K562 (cell line): ENCODE measurements around the gene NMT2. TPM values are rescaled to one million over a fixed set of nuclear protein-coding genes. Genes with fewer than 3 reads are reported as not detected.

Source experiments
- ATAC-seq: fragments of 200-7000 bp; cut with Tn5 transposase; 3 replicates; pipeline ENCODE4 v1.9.1; 2020; ENCODE audit warnings: moderate library complexity
- BruUV-seq: library from RNA; stranded (reverse); fragments of 400-500 nt; replicated peaks from 2 replicates; lab custom pipeline; 2021; lab: Mats Ljungman, UMichigan
- CTCF ChIA-PET: fragments of 300-600 bp; formaldehyde crosslinking; extraction: SDS; loops from one replicate; lab custom pipeline; 2021; ENCODE audit warnings: low intra/inter-chr PET ratio; lab: Yijun Ruan, JAX
- POLR2A ChIA-PET: fragments of 300-600, 350-650 bp; sonication (Branson Sonifier 250); formaldehyde crosslinking; extraction: SDS; loops from one replicate; lab custom pipeline; 2021; ENCODE audit warnings: antibody characterized with exemption, inconsistent platforms; lab: Yijun Ruan, JAX
- DNase-seq, 4 experiments: peaks; one replicate each; pipeline versions ENCODE4 v3.0.0 to v3.0.0-alpha.2; 2011 to 2018; ENCODE audit warnings: low spot score in 3 of 4, mixed read lengths in 3 of 4; ENCODE audit errors: extremely low read depth in 1 of 4
- FAIRE-seq: peaks from 2 replicates; lab custom pipeline; 2011; peaks lifted over from hg19 to GRCh38; lab: Jason Lieb, UNC
- H2AFZ ChIP-seq: 2 replicates; pipeline ENCODE4 v1.6.0; 2011; ENCODE audit warnings: low read depth, low read length, control low read depth, inconsistent platforms
- H3K27ac ChIP-seq: fragments of 200-600 bp; 3 replicates; pipeline ENCODE4 v1.8.0; 2011; ENCODE audit warnings: low read depth, mild to moderate bottlenecking, control low read depth, inconsistent platforms, low read length, moderate library complexity, mixed read lengths; ENCODE audit errors: extremely low read depth
- H3K27me3 ChIP-seq, 2 experiments: fragments of 300-600 bp in 1 of 2; 2 replicates in 1 of 2; 3 replicates in 1 of 2; pipeline versions ENCODE4 v1.6.0 to v1.8.0; 2011; ENCODE audit warnings: inconsistent platforms in 2 of 2, low read length in 2 of 2, mild to moderate bottlenecking in 1 of 2, mixed read lengths in 1 of 2, moderate library complexity in 1 of 2; ENCODE audit not compliant: control insufficient read depth in 2 of 2, insufficient read depth in 2 of 2
- H3K36me3 ChIP-seq: fragments of 300-600 bp; 3 replicates; pipeline ENCODE4 v1.8.0; 2011; ENCODE audit warnings: mild to moderate bottlenecking, low read length, inconsistent platforms; ENCODE audit not compliant: control insufficient read depth, insufficient read depth
- H3K4me1 ChIP-seq, 2 experiments: fragments of 200-600 bp in 1 of 2; replicated peaks in 1 of 2; 2 replicates in 1 of 2; 3 replicates in 1 of 2; pipeline versions ENCODE4 v1.5.1 to v1.8.0; 2011; ENCODE audit warnings: inconsistent platforms in 2 of 2, low read length in 2 of 2, mild to moderate bottlenecking in 1 of 2, mixed read lengths in 1 of 2, moderate library complexity in 1 of 2; ENCODE audit not compliant: control insufficient read depth in 2 of 2, insufficient read depth in 2 of 2
- H3K4me2 ChIP-seq: 2 replicates; pipeline ENCODE4 v1.6.1; 2011; ENCODE audit warnings: low read length, control low read depth, inconsistent platforms, mixed read lengths; ENCODE audit not compliant: insufficient read depth
- H3K4me3 ChIP-seq: fragments of 200-600 bp; sonication (generic), shearing (Covaris generic); 2 replicates; pipeline ENCODE4 v1.5.1; 2016; ENCODE audit warnings: control low read depth, inconsistent platforms
- H3K79me2 ChIP-seq: fragments of 200-600 bp; 3 replicates; pipeline ENCODE4 v1.8.0; 2011; ENCODE audit warnings: low read length, inconsistent platforms; ENCODE audit not compliant: control insufficient read depth, insufficient read depth
- H3K9ac ChIP-seq, 2 experiments: 2 replicates each; pipeline versions ENCODE4 v1.6.0 to v1.6.1; 2011; ENCODE audit warnings: low read depth in 2 of 2, low read length in 2 of 2, control low read depth in 1 of 2, inconsistent platforms in 1 of 2, mild to moderate bottlenecking in 1 of 2, mixed read lengths in 1 of 2; ENCODE audit not compliant: insufficient read depth in 1 of 2
- H3K9me1 ChIP-seq: one replicate; pipeline ENCODE4 v1.6.0; 2011; ENCODE audit warnings: inconsistent platforms, mild to moderate bottlenecking, low read length, moderate library complexity; ENCODE audit not compliant: control insufficient read depth, insufficient read depth
- H3K9me3 ChIP-seq: replicated peaks from 2 replicates; pipeline ENCODE4 v1.5.1; 2011; ENCODE audit warnings: low read depth, low read length, inconsistent platforms; ENCODE audit not compliant: control insufficient read depth, insufficient read depth
- H4K20me1 ChIP-seq: replicated peaks from 2 replicates; pipeline ENCODE4 v1.6.1; 2011; ENCODE audit warnings: low read length, inconsistent platforms, mixed read lengths; ENCODE audit not compliant: control insufficient read depth, insufficient read depth
- BRF1 ChIP-seq: IDR thresholded peaks from 3 replicates; pipeline ENCODE4 v1.6.1; 2011; ENCODE audit warnings: borderline replicate concordance, mild to moderate bottlenecking; ENCODE audit not compliant: insufficient read length; ENCODE audit errors: extremely low read depth
- NFYB ChIP-seq: IDR thresholded peaks from 2 replicates; pipeline ENCODE4 v1.6.1; 2011; ENCODE audit warnings: mild to moderate bottlenecking, moderate library complexity; ENCODE audit not compliant: insufficient read length; ENCODE audit errors: extremely low read depth
- RBM17 ChIP-seq: fragments of 200-400 bp; formaldehyde crosslinking; IDR thresholded peaks from 2 replicates; pipeline ENCODE4 v1.6.1; 2017; ENCODE audit warnings: low read depth, mild to moderate bottlenecking, low read length, borderline replicate concordance
- SMARCA5 ChIP-seq: fragments of 450-650 bp; IDR thresholded peaks from 2 replicates; pipeline ENCODE4 v1.6.1; 2016
- SPI1 ChIP-seq: IDR thresholded peaks from 2 replicates; pipeline ENCODE4 v1.6.1; 2011; ENCODE audit warnings: low read depth, low read length, control low read depth, borderline replicate concordance
- ZNF778 ChIP-seq: fragments of 450-650 bp; formaldehyde crosslinking; IDR thresholded peaks from 2 replicates; pipeline ENCODE4 v1.4.0; 2020; ENCODE audit warnings: mild to moderate bottlenecking, moderate library complexity
- ZSCAN32 ChIP-seq: fragments of 450-650 bp; formaldehyde crosslinking; IDR thresholded peaks from 2 replicates; pipeline ENCODE4 v1.4.0; 2020; ENCODE audit warnings: mild to moderate bottlenecking, moderate library complexity
- WGBS: fragments of 100-300 bp; shearing (Covaris generic); methylation state at CpG from one replicate; pipeline ENCODE4 v1.1.6; 2016; ENCODE audit warnings: low coverage, mixed read lengths; ENCODE audit not compliant: insufficient coverage; ENCODE audit errors: missing lambda C conversion rate; 5-methylcytosine and 5-hydroxymethylcytosine counted together
- in situ Hi-C: fragments of 300-500 bp; cut with MboI; formaldehyde crosslinking; loops from 4 replicates; pipeline ENCODE4 v1.15.0; 2018; ENCODE audit warnings: inconsistent platforms, mixed read lengths
- intact Hi-C: fragments of 100-400 bp; cut with micrococcal nuclease; formaldehyde crosslinking; loops from 2 replicates; pipeline ENCODE4 v1.14.2; 2022
- polyA plus RNA-seq, 8 experiments: library from polyadenylated mRNA; depleted of rRNA in 4 of 8; stranded (reverse) in 5 of 8; unstranded in 3 of 8; fragments of >200 nt; fragmentation: Nextera tagmentation in 2 of 8; fragmentation: Illumina TruSeq in 1 of 8; extraction: Ambion mirVana in 2 of 8; extraction: Trizol in 1 of 8; gene quantifications; 2 replicates each; pipeline versions ENCODE4 v1.2.1 to v1.2.3, GENCODE V29; 2011 to 2014; ENCODE audit warnings: inconsistent platforms in 1 of 8, missing spikeins in 1 of 8
- total RNA-seq, 7 experiments: library from RNA; depleted of rRNA in 6 of 7; stranded (reverse); fragments of >200 nt in 6 of 7; fragmentation: Illumina TruSeq in 2 of 7; extraction: Trizol in 2 of 7; gene quantifications; 2 replicates each; pipeline versions ENCODE4 v1.2.1 to v1.2.3, GENCODE V29; 2011 to 2021; ENCODE audit warnings: low replicate concordance in 1 of 7
- TF ChIP-seq, protein P1 (sequence below): fragments of 200-800 bp; sonication (Bioruptor generic); IDR thresholded peaks from 2 replicates; pipeline ENCODE4 v1.6.1; 2017; ENCODE audit warnings: missing genetic modification characterization, missing compliant biosample characterization

NMT2 gene
- total and polyA plus RNA-seq, 9 of the 15 experiments (the other 6 are each of a cell fraction or from before 2014, with no cell fraction given) = 5.2 to 15.9 (median 10.8) TPM

DNA sequence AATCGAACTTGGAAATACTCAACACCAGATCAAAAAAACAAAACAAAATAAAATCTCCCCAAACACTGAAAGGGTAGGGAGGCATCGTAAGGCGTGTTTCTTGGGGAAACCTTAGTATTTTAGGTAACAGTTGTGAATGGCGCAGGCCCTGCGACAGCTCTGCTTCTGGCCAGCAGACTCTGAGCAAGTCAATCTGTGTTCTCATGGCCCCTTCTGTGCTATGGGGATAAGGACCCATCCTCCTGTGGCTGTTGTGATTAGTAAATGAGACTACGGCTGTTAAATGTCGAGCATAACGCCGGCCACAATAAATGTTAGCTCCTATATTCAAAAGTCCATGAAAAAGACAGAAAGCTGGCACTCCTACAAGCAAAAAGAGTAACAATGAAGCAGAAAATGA lies 44.3 kb downstream of the NMT2 start:
- Histone ChIP-seq H2AFZ (no peak overlapping the region), H3K27ac (no peak overlapping the region), H3K4me1 (no peaks in the 10 kb centered on the region), H3K79me2 (no peaks in the 10 kb centered on the region), H3K4me3 (no peak overlapping the region), H3K27me3 (no peaks in the 10 kb centered on the region), H3K36me3 (peaks cover 14% of the 10 kb centered on the region; the same call in 2 of the 3 replicates), H3K9me3 (no peaks in the 10 kb centered on the region), H3K9ac (no peak overlapping the region), H3K4me2 (no peak overlapping the region), H4K20me1 (no peaks in the 10 kb centered on the region), H3K9me1 (no peaks in the 10 kb centered on the region)
- no peak for DNase-seq
- no peak for TF ChIP-seq BRF1
- TF ChIP-seq NFYB = no peak
- TF ChIP-seq SMARCA5 = no peak
- no peak for TF ChIP-seq RBM17
- no peak for TF ChIP-seq ZSCAN32 (CRISPR knock-in tag)
- intact Hi-C loops = no loop called here
- in situ Hi-C loops = no loop called here
- ChIA-PET POLR2A (interaction anchor here (0.8 kb wide), 1 partner anchor 11 kb away, joined by 3 read pairs; no protein-coding TSS in a partner anchor), CTCF (no interaction called here)
- FAIRE-seq = no peak
- BruUV-seq = no TSS peak
- ATAC-seq = no peak
- 80% methylated on average over 9 of the region's 9 CpGs for WGBS

DNA sequence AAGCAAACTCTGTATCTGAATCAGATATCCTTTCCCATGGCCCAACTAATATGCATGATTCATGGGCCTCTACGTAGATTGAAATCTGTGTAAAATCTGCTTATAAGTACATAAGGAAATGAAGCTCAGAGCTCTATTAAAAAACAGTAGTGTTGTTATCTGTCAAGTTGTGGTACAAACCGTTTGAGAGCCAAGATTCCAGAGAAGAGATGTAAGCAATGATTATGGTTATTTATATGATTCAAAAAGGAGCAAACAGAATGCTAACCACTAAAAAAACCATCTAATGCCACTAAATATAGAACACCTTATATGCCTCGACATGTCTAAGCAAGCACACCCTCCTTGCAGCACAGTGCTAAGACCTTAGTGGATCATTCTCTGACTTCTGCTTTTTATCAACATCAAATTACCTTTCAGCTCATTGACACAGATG lies 44.7 kb downstream of the NMT2 start:
- no TSS peak for BruUV-seq
- no peak overlapping the region for H2AFZ ChIP-seq
- no peaks in the 10 kb centered on the region for H3K27me3 ChIP-seq
- no peak overlapping the region for H3K27ac ChIP-seq
- no peak for FAIRE-seq
- H3K4me2 ChIP-seq = no peak overlapping the region
- POLR2A ChIA-PET = interaction anchor here (0.8 kb wide), 1 partner anchor 10 kb away, joined by 3 read pairs; no protein-coding TSS in a partner anchor
- no peak for TF ChIP-seq ZNF778 (CRISPR knock-in tag)
- TF ChIP-seq, protein P1, sequence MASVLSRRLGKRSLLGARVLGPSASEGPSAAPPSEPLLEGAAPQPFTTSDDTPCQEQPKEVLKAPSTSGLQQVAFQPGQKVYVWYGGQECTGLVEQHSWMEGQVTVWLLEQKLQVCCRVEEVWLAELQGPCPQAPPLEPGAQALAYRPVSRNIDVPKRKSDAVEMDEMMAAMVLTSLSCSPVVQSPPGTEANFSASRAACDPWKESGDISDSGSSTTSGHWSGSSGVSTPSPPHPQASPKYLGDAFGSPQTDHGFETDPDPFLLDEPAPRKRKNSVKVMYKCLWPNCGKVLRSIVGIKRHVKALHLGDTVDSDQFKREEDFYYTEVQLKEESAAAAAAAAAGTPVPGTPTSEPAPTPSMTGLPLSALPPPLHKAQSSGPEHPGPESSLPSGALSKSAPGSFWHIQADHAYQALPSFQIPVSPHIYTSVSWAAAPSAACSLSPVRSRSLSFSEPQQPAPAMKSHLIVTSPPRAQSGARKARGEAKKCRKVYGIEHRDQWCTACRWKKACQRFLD (CRISPR knock-in tag) = no peak
- TF ChIP-seq SPI1 = 0 out of 2 replicates have a peak, but pooled peaks have one; percentile 40
- no peak for DNase-seq
- no peaks in the 10 kb centered on the region for H3K4me1 ChIP-seq
- H3K4me3 ChIP-seq = no peak overlapping the region
- no peaks in the 10 kb centered on the region for H3K79me2 ChIP-seq
- intact Hi-C loops (no loop called here), in situ Hi-C loops (no loop called here)
- CTCF ChIA-PET = no interaction called here
- 35% methylated on average over 3 of the region's 3 CpGs for WGBS
- H3K9me1 ChIP-seq = no peaks in the 10 kb centered on the region
- H4K20me1 ChIP-seq = no peaks in the 10 kb centered on the region
- no peaks in the 10 kb centered on the region for H3K9me3 ChIP-seq
- peaks cover 17% of the 10 kb centered on the region; the same call in 2 of the 3 replicates for H3K36me3 ChIP-seq
- ATAC-seq = no peak
- no peak overlapping the region for H3K9ac ChIP-seq
